ENCODE results near the gene TRIM67. TPM values are rescaled to one million over a fixed set of nuclear protein-coding genes. Genes with fewer than 3 reads are reported as not detected.

TRIM67 gene
- total and polyA plus RNA-seq, 2 experiments from 2014 or later, result not detected

- Histone ChIP-seq H3F3A (ENCODE audit: insufficient read depth) (no peaks in the 10 kb centered on the region), H3K9me3 (ENCODE audit: low read depth) (no peaks in the 10 kb centered on the region), H3K36me3 (ENCODE audit: low read depth) (no peaks in the 10 kb centered on the region), H3K4me3 (no peak overlapping the region), H2AFZ (no peak overlapping the region), H3K79me2 (ENCODE audit: insufficient read depth) (no peaks in the 10 kb centered on the region), H3K9ac (no peak overlapping the region), H3K27ac (no peak overlapping the region), H3K9me2 (ENCODE audit: insufficient read depth) (no peaks in the 10 kb centered on the region), H3K4me2 (ENCODE audit: unreplicated experiment) (no peak overlapping the region), H3K27me3 (replicated peaks; ENCODE audit: insufficient read depth) (peaks cover 2% of the 10 kb centered on the region; the same call in 1 of the 2 replicates), H3K4me1 (ENCODE audit: insufficient read depth) (no peaks in the 10 kb centered on the region), H4K20me1 (ENCODE audit: insufficient read depth) (no peaks in the 10 kb centered on the region)
- WGBS, 2 experiments (ENCODE audit: low coverage in 1 of 2, low lambda C conversion rate in 2 of 2, missing lambda C conversion rate in 2 of 2), result 48 to 50% methylated on average over 5 of the region's 5 CpGs
- in situ Hi-C loops (cut with MboI), result no loop called here
- no peak for TF ChIP-seq EZH2phosphoT487 (IDR thresholded peaks at IDR 0.05; ENCODE audit: insufficient read depth, low read depth)
- TF ChIP-seq EZH2 (IDR thresholded peaks at IDR 0.05; ENCODE audit: insufficient read depth, poor library complexity, severe bottlenecking), result no peak
- no peak for DNase-seq
Measured at GRCh38 chr1:231177226-231177625, 15.4 kb downstream of the TRIM67 start.

DNA sequence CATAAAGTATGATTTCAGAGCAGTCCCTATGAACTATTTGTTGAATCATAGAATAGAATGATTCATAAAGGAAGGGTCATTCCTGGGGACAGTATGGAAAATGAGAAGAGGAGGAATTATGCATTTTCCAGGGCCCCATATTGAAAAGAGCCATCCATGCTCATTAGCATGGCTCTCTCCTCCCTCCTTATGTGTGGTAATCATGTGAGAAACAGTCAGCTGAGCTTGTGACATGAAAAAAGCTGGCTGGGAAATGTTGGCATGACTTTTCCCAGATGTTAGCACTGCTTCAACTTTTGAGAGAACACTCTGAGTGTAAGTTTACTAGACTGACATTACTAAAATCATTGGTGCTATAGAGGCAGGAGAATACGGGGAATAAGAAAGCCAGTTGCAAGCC, 16.1 kb downstream of the TRIM67 start:
- Histone ChIP-seq H3K9me3 (ENCODE audit: low read depth) (no peaks in the 10 kb centered on the region), H3K27me3 (replicated peaks; ENCODE audit: insufficient read depth) (no peaks in the 10 kb centered on the region; the same call in 1 of the 2 replicates), H3K9me2 (ENCODE audit: insufficient read depth) (no peaks in the 10 kb centered on the region), H4K20me1 (ENCODE audit: insufficient read depth) (no peaks in the 10 kb centered on the region), H3K4me1 (ENCODE audit: insufficient read depth) (no peaks in the 10 kb centered on the region), H3K36me3 (ENCODE audit: low read depth) (no peaks in the 10 kb centered on the region), H3K9ac (no peak overlapping the region), H3K4me2 (ENCODE audit: unreplicated experiment) (no peak overlapping the region), H3K4me3 (no peak overlapping the region), H3K27ac (no peak overlapping the region), H3K79me2 (ENCODE audit: insufficient read depth) (no peaks in the 10 kb centered on the region), H3F3A (ENCODE audit: insufficient read depth) (no peaks in the 10 kb centered on the region), H2AFZ (no peak overlapping the region)
- 0% methylated on average over 1 of the region's 1 CpG for WGBS, 2 experiments (ENCODE audit: low coverage in 1 of 2, low lambda C conversion rate in 2 of 2, missing lambda C conversion rate in 2 of 2)
- DNase-seq, result no peak
- TF ChIP-seq EZH2phosphoT487 (IDR thresholded peaks at IDR 0.05; ENCODE audit: insufficient read depth, low read depth), result no peak
- TF ChIP-seq EZH2 (IDR thresholded peaks at IDR 0.05; ENCODE audit: insufficient read depth, poor library complexity, severe bottlenecking), result no peak
- in situ Hi-C loops (cut with MboI), result no loop called here

DNA sequence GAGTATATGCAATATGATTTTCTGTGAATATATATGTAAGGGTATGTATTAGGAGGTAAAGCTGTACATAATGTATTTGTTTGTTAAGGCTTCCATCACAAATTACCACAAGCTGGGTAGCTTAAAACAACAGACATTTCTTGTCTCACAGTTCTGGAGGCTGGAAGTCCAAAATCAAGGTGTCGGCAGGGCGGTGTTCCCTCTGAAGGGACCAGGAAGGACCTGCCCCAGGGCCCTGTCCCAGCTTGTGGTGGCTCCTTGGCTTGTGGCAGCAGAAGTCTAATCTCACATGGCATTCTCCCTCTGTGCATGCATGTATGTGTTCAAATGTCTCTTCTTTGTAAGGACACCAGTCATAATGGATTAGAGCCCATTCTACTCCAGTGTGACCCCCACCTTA, 17.1 kb downstream of the TRIM67 start:
- in situ Hi-C loops (cut with MboI), result no loop called here
- no peak overlapping the region for H3K4me3 ChIP-seq
- H3K9me3 ChIP-seq (ENCODE audit: low read depth), result no peaks in the 10 kb centered on the region
- H3K4me1 ChIP-seq (ENCODE audit: insufficient read depth), result no peaks in the 10 kb centered on the region
- H3K9me2 ChIP-seq (ENCODE audit: insufficient read depth), result no peaks in the 10 kb centered on the region
- H3K27me3 ChIP-seq (replicated peaks; ENCODE audit: insufficient read depth), result no peaks in the 10 kb centered on the region; the same call in 1 of the 2 replicates
- H3K27ac ChIP-seq, result no peak overlapping the region
- no peak overlapping the region for H3K4me2 ChIP-seq (ENCODE audit: unreplicated experiment)
- H3F3A ChIP-seq (ENCODE audit: insufficient read depth), result no peaks in the 10 kb centered on the region
- no peaks in the 10 kb centered on the region for H3K79me2 ChIP-seq (ENCODE audit: insufficient read depth)
- H4K20me1 ChIP-seq (ENCODE audit: insufficient read depth), result no peaks in the 10 kb centered on the region
- H2AFZ ChIP-seq, result no peak overlapping the region
- no peak for DNase-seq
- WGBS, 2 experiments (ENCODE audit: low coverage in 1 of 2, low lambda C conversion rate in 2 of 2, missing lambda C conversion rate in 2 of 2), result 69 to 80% methylated on average over 2 of the region's 2 CpGs
- TF ChIP-seq EZH2phosphoT487 (IDR thresholded peaks at IDR 0.05; ENCODE audit: insufficient read depth, low read depth), result no peak
- no peak for TF ChIP-seq EZH2 (IDR thresholded peaks at IDR 0.05; ENCODE audit: insufficient read depth, poor library complexity, severe bottlenecking)
- no peak overlapping the region for H3K9ac ChIP-seq
- H3K36me3 ChIP-seq (ENCODE audit: low read depth), result no peaks in the 10 kb centered on the region

- no peak overlapping the region for H3K9ac ChIP-seq
- H4K20me1 ChIP-seq (ENCODE audit: insufficient read depth), result no peaks in the 10 kb centered on the region
- no peaks in the 10 kb centered on the region; the same call in 1 of the 2 replicates for H3K27me3 ChIP-seq (replicated peaks; ENCODE audit: insufficient read depth)
- no peaks in the 10 kb centered on the region for H3K9me2 ChIP-seq (ENCODE audit: insufficient read depth)
- no peaks in the 10 kb centered on the region for H3K79me2 ChIP-seq (ENCODE audit: insufficient read depth)
- H3F3A ChIP-seq (ENCODE audit: insufficient read depth), result no peaks in the 10 kb centered on the region
- H3K9me3 ChIP-seq (ENCODE audit: low read depth), result no peaks in the 10 kb centered on the region
- H2AFZ ChIP-seq, result no peak overlapping the region
- H3K27ac ChIP-seq, result no peak overlapping the region
- WGBS, 2 experiments (ENCODE audit: low coverage in 1 of 2, low lambda C conversion rate in 2 of 2, missing lambda C conversion rate in 2 of 2), result 80 to 85% methylated on average over 1 of the region's 1 CpG
- TF ChIP-seq EZH2 (IDR thresholded peaks at IDR 0.05; ENCODE audit: insufficient read depth, poor library complexity, severe bottlenecking) (no peak), EZH2phosphoT487 (IDR thresholded peaks at IDR 0.05; ENCODE audit: insufficient read depth, low read depth) (no peak)
- H3K4me2 ChIP-seq (ENCODE audit: unreplicated experiment), result no peak overlapping the region
- no peaks in the 10 kb centered on the region for H3K4me1 ChIP-seq (ENCODE audit: insufficient read depth)
- H3K36me3 ChIP-seq (ENCODE audit: low read depth), result no peaks in the 10 kb centered on the region
- in situ Hi-C loops (cut with MboI), result no loop called here
- no peak overlapping the region for H3K4me3 ChIP-seq
- no peak for DNase-seq
Measured at GRCh38 chr1:231180034-231180433, 18.2 kb downstream of the TRIM67 start.

- in situ Hi-C loops (cut with MboI), result no loop called here
- 27 to 34% methylated on average over 3 of the region's 3 CpGs for WGBS, 2 experiments (ENCODE audit: low coverage in 1 of 2, low lambda C conversion rate in 2 of 2, missing lambda C conversion rate in 2 of 2)
Measured at GRCh38 chr1:231181271-231181670, 19.4 kb downstream of the TRIM67 start.

More at GRCh38 chr1:231181271-231181670, 19.4 kb downstream of the TRIM67 start:
- no peak overlapping the region for H3K27ac ChIP-seq
- H3K4me2 ChIP-seq (ENCODE audit: unreplicated experiment), result no peak overlapping the region
- TF ChIP-seq EZH2phosphoT487 (IDR thresholded peaks at IDR 0.05; ENCODE audit: insufficient read depth, low read depth) (no peak), EZH2 (IDR thresholded peaks at IDR 0.05; ENCODE audit: insufficient read depth, poor library complexity, severe bottlenecking) (no peak)
- H3F3A ChIP-seq (ENCODE audit: insufficient read depth), result no peaks in the 10 kb centered on the region
- H3K9me2 ChIP-seq (ENCODE audit: insufficient read depth), result no peaks in the 10 kb centered on the region
- peaks cover 7% of the 10 kb centered on the region for H3K27me3 ChIP-seq (replicated peaks; ENCODE audit: insufficient read depth)
- no peaks in the 10 kb centered on the region for H3K9me3 ChIP-seq (ENCODE audit: low read depth)
- no peak overlapping the region for H2AFZ ChIP-seq
- no peaks in the 10 kb centered on the region for H3K36me3 ChIP-seq (ENCODE audit: low read depth)
- H3K4me3 ChIP-seq, result no peak overlapping the region
- no peaks in the 10 kb centered on the region for H3K79me2 ChIP-seq (ENCODE audit: insufficient read depth)
- no peaks in the 10 kb centered on the region for H4K20me1 ChIP-seq (ENCODE audit: insufficient read depth)
- H3K4me1 ChIP-seq (ENCODE audit: insufficient read depth), result no peaks in the 10 kb centered on the region
- DNase-seq, result no peak
- no peak overlapping the region for H3K9ac ChIP-seq
